Right lung (tissue), 5 donors: ENCODE measurements around the gene ADD2. TPM values are rescaled to one million over a fixed set of nuclear protein-coding genes. Genes with fewer than 3 reads are reported as not detected.

Experiments used
- DNase-seq, 2 donors: peaks; one replicate each; pipeline ENCODE4 v3.0.0-alpha.2; 2013
- polyA plus RNA-seq, 5 donors: library from polyadenylated mRNA; unstranded; fragments of 120-200 nt; gene quantifications; one replicate each; pipeline versions ENCODE4 v1.2.1 to v1.2.3, GENCODE V29; 2013; ENCODE audit warnings: inconsistent platforms in 1 of 5, low replicate concordance in 1 of 5; ENCODE audit not compliant: insufficient read length in 5 of 5, insufficient read depth in 1 of 5

The ADD2 gene
- polyA plus RNA-seq, 5 donors: 5.2 to 7.5 (median 6.4) TPM

DNA sequence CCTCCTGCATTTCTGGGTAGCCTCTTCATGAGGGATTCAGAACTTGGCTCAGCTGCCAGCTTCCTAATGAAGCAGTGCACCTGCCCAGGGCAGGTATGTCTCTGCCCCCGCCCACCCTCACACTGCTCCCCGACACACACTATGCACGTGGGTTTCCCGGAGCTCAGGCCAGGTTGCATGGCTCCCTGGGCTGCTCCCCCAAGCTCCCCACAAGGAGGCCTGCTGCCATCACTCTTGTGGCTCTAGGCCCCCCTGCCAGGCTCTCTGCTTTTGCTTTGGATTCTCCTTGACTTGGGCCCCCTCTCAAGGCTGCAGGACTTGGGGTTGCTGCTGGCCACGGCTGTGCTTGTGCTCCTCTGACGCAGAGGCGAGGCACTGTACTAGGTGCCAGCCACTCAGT is 43.6 kb downstream of the ADD2 start:
- DNase-seq: no peak

DNA sequence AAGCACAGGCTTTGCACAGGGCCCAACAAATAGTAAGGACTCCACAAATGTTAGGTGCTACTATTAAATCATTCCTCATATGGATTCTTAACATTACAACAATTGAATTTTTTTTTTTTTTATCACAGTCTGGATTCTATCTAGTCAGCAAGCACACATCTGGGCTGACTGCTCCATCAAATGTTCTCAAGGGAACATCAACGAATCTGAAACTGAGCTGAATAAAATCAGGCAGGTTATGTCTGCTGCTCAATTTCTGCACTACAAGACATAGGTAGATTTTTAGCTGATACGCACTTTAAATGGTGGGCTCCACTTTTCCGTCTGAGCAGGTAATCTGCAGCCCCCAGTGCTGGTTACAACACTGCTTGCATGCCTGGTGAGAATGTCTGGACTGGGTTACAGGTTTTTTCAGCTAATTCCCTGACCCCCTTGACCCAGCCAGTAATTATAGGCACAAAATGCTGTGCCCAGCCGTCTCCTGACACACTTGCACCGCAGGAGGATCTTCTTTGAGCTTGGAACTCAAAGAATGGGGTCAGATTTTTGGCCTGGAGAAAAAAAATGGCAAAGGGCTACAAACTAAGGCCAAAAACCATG is 44.6 kb downstream of the ADD2 start:
- no peak for DNase-seq

GRCh38 chr2:70720124-70720523 is 47.9 kb downstream of the ADD2 start:
- DNase-seq: no peak

- no peak for DNase-seq
Observed at GRCh38 chr2:70719231-70719630, 48.8 kb downstream of the ADD2 start.

DNA sequence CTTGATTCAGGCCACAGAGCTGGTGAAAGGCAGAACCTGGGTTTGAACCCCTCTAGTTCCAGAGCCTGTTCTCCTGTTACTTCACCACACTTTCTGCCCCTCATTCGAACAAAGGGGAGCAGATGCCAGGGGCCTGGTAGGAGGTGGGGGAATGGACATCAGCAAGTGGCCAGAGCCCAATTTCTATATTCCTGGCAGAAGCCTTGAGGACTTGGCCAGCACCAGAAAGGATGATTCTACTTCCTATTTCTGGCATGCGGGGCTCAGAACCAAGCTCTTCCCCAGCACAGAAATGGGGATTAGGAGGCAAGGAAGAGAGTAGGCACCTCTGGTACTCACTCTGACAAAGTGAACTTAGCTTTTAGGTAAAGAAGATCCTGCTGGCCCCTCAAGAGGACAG is 49.3 kb downstream of the ADD2 start:
- DNase-seq: no peak

- DNase-seq: no peak
Observed at GRCh38 chr2:70718241-70718640, 49.8 kb downstream of the ADD2 start.

- no peak for DNase-seq
Observed at GRCh38 chr2:70717431-70718038, 50.5 kb downstream of the ADD2 start.

DNA sequence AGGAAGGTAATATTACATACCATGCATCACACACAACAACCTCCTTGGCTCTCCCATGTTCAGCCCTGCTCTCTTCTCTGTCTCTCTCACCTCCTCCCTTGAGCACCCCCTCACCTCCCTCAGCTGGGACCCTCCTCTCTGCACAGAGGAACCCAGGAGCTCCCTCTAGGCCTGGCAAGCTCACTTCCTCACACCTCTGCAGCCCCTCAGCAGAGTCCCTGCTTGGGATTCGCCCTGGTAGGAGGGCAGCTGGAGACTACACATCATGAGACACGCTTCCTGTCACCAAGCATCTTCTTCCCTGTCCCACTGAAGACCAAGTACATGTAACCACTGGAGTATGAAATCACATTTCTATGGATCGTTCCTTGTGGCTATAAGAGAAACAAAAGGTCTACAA is 51.0 kb downstream of the ADD2 start:
- no peak for DNase-seq

- DNase-seq: no peak
Observed at GRCh38 chr2:70716131-70716743, 51.8 kb downstream of the ADD2 start.

- DNase-seq: no peak
Observed at GRCh38 chr2:70715071-70715985, 52.7 kb downstream of the ADD2 start.

- DNase-seq: no peak
Observed at GRCh38 chr2:70714141-70714905, 53.7 kb downstream of the ADD2 start.

DNA sequence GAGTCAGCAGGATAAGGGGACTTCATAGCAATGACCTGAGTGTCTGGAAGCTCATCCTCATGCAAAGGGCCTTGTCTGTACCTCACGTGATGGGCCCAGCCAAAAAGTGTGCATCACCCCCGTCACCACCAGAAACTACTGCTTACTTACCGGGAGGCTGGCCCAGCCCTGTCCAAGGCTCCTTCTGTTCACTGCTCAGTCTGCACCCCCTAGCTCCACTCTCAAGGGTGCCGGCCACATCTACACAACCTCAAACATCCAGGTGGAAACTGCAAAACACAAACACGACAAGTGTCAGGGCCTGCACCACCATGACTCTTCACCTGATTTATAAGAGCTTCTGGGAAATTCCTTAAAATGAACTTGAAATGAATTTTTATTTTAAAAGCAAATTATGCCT is 55.1 kb downstream of the ADD2 start:
- no peak for DNase-seq

DNA sequence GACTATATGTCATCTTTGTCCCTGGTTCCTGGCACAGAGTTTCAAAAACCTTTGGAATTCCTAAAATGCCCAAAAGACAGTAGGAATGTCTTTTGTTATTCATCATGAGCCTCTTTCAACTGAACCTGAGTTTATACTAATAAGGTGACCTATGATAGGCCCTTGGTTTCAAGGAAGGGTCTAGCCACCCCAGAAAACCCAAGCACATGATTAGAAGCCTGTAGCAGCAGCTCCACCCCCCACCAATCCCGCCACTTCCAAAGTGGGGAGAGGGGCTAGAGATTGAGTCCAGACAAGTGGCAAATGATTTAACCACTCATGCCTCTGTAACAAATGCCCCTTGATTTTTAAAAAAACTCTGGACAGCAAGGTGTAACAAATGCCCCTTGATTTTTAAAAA is 56.8 kb downstream of the ADD2 start:
- no peak for DNase-seq

- DNase-seq: no peak
Observed at GRCh38 chr2:70710038-70710690, 57.8 kb downstream of the ADD2 start.

- no peak for DNase-seq
Observed at GRCh38 chr2:70709275-70710037, 58.5 kb downstream of the ADD2 start.

GRCh38 chr2:70708376-70709199 is 59.4 kb downstream of the ADD2 start:
- DNase-seq: no peak

DNA sequence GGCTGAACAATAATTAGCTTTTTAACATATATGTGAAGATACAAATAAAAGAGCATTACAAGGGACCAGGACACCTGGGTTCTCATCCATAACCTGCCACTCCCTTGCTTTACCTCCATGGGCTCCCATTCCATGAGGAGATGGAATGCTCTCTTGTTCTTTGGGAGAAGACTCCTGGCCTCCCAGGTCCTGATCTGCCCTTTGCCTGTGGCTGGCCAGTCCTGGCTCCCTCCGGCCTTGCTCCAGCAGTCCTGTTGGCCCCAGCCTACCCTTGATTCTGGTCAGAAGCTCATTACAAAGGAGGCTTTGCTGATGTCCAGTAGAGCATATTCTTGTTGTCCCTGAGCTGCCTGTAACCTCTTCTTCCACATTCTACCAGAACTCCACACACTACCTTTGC is 60.3 kb downstream of the ADD2 start:
- no peak for DNase-seq

DNA sequence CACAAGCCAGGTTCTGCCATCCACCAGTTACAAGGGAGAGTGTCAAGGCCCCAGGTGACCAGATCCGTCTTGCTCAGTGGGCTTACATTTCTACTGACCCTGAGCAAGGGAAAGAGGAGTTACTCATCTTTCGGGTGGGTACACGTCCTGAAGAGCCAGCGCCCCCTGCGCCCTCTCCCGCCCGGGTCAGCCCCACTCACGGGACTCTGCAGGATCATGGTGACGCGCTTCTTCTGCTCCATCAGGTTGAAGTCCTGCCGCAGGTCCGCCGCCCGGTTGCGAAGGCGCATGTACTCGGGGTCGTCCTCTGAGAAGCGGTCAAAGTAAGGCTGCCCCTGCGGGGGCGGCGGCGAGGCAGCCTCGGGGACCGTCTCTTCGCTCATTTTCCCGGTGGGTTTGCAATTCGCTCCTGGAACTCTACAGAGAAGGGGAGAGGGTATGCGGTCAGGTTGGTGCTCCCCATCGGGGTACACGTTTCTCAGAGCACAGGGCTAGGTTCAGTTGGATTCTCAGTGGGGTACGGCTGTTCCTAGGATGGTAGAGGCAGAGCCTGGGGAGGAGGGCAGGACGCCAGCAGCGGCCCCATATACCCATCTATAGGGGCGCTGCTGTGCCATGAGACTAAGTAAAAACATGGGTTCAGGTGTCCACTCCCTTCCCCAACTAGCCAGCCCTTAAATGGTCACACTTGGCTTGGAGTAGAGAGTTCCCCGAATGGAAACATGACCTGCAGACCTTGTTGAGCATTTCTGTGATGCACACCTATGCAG is 61.8 kb downstream of the ADD2 start:
- no peak for DNase-seq
